Epithelial cell of prostate (primary cell): ENCODE results near the gene TNFAIP8.

Experiments used
- DNase-seq: peaks from one replicate; pipeline ENCODE4 v3.0.0-alpha.2; 2011; ENCODE audit warnings: low read depth, low spot score
- H3K27ac ChIP-seq: fragments of 450-650 bp; 2 replicates; pipeline ENCODE4 v1.5.1; 2017; ENCODE audit warnings: mild to moderate bottlenecking

TNFAIP8 gene

DNA sequence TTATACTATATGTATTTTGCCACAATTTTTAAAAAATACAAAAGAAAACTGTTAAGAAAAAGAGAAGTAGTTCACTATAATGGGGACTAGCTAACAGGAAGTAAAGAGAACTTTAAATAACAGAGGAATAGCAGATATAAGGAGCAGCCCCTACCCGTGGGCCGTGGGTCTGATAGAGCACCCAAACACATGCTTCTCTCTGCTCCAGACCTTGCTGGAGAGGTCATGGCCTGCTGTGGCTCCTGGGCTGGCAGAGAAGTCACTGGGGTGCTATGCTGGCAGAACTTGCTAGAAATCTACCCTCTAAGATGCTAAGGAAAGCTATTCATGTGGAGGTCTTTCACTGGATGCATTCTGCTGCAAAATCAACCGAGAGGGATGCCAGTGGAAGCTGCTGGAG lies 10.0 kb upstream of the TNFAIP8 start:
- H3K27ac ChIP-seq: no peak overlapping the region
- no peak for DNase-seq

DNA sequence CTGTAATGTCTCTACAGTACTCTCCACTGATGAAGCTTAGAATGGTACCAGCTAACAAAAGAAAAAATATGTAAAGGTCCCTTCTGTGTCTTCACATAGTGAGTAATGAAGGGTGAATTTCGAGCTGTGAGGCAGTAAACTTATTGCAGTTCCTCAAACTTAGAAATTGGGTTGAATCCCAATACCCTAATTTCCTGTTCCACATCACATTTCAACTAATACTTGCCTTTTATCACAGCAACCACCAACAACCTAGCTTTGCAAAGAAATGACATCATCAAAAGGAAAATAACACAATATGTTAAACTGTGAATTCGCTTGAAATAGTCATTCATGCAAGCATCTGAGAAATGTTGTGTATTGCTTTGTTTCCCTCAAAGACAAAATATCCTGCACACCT lies 9.4 kb upstream of the TNFAIP8 start:
- no peak overlapping the region for H3K27ac ChIP-seq
- no peak for DNase-seq

DNA sequence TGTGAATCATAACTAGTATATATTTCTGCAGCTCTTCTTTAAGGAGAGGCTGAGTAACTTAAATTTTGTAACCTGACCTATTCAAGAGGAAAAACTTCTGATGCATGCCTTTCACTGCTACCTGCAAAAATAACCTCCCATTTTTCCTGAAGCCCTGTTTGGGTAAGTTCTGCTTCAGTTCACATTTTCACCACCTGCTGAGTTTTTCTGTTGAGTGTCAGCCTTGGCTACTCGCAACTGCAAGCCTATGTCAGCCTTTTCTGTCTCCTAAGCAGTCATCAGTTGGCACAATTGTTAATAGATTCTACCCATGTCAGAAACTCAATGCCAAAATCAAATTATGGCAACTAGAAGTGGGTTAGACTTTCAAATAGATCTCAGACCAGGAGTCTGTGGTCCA lies 8.2 kb upstream of the TNFAIP8 start:
- no peak for DNase-seq
- no peak overlapping the region for H3K27ac ChIP-seq

DNA sequence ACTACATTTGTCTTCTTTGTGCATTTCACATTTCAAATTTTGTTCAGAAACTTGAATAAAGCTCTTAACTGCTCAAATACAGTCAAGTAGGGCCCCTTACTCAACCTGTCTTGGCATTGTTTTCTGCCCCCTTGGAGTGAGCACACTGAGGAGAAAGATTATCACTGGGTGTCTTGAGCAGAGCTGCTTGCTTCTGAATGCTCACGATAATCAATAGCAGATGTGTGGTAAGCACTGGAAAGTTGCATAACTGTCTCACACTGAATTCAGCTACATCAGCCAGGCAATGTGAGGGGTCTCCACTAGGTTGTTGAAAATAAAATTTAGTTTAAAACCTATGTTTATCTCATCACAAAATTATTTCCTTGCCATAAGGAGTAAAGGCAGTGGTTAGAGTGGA lies 7.8 kb upstream of the TNFAIP8 start:
- no peak overlapping the region for H3K27ac ChIP-seq
- DNase-seq: no peak

DNA sequence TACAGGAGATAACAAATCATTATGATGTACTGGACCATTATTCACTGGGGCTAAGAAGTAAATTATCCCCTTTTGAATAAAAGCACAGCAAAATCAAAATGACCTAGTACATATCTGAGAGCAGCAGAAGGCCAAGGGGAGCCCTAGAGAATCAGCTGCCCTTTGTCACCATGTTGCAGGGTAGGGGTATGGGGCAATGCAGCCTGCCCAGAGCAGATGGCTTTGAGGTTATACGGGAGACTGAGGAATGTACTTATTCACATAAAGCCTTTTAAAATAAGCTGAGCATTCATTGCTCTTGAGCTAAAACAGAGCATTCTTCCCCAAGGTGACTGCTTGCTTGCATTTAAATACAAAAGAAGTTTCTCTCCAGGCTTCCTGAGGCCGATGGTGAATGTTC lies 2.6 kb upstream of the TNFAIP8 start:
- no peak overlapping the region for H3K27ac ChIP-seq
- no peak for DNase-seq

DNA sequence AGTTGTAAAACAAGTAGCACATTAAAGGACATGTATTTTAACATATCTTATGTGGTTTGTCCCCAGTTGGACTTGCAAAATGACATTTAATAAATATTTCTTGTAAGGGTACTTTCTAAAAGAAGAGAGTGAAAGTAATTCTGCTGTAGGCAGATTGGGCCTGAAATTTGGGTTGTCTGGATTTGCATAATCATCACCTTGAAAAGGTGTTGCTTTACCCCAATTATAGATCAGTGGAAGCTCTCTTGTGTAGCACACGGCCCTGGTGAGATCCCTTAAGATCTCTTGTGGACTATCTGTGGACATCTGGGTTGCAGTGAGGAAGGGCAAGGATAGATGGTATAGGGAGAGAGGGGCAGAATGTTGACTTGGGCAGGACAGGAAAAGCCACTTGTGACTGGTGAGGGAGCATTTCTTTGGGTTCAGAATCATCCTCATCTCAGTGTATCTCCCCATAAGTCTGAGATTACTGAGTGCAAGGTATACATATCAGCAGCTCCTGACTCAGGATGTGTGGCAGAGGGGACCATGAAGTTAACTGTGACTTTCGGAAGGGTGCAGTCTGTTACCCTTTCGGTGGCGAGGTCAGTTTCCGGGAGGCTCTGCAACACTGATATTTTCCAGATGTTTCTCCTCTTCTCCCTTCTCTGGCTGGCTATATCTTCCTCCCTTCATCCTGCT lies 2.0 kb upstream of the TNFAIP8 start:
- DNase-seq: no peak
- no peak overlapping the region for H3K27ac ChIP-seq

DNA sequence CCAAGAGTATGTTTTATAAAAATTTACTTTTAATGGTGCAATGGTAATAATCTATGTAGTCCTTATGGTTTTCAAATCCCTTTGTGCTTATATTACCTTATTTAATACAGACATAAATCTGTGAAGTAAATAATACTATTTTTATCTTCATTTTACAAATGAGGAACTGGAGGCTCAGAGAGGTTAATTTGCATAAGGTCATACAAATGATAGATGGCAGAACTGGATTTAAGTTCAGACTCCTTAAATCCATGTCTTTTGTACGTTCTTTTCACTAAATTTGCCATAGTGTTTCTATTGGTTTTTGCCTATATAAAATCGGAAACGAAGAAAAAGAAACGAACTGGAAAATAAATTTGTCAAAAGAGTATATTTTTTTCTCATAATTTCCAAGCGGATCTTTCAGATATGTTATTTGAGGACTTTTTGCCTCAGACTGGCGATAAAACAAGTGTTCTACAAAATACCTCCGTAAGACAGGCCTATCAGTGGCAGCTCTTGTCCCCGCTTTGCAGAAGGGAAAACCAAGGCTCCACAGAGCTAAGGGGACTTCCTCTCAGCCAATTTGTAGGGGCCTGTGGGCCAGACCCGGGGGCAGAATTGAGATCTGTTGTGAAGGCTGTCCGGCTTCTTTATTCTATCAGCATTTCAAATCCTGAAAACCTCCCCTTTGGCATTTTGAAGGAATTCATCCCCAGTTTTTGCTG lies 1.1 kb upstream of the TNFAIP8 start:
- H3K27ac ChIP-seq: peak overlapping the region; percentile 18
- no peak for DNase-seq

DNA sequence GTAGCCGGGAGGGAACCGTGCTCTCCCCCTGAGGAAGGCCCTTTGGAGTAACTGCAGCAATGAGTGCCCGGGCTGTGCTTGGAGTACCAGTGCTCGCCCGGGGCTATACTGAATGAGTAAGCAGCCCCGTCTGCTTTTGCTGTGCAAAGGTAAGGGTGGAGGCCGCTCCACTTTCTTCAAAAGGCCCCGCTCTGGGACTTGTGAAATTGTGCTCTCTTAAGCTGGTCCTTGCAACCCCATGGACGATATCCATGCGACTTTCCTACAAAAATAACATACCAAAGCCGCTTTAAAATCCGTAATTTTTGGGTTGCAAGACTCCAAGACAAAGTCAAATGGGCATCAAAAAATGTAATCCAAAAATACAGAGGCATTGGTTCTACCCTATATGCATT lies 578 bp upstream of the TNFAIP8 start:
- DNase-seq: no peak
- peak overlapping the region; percentile 18 for H3K27ac ChIP-seq

DNA sequence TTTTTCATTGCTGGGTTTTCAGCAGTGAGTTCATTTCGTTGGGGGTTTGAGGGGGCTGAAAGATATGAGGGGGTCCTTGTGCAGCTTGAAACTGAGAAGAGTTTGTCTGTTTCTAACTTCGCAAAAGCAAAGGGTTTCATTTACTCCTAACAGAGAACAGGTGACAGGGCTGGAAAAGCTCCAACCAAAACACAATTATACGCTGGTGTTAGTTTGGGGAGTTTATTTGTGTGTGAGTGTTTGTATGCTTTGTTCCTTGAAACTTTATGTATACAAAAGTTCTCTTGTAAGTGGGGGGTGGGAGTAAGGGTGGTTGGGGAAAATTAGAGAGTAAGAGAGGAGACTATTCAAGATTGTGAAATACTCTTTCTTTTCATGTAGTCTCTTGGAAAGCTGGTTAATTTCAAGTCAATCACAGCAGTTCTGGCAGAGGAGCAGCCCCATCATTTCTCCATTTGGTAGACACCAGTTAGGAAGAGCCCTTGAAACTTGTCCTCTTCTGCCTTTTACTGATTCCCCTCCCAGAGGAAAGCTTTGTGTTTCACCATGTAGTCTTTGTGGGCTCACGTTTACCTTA lies 881 bp downstream of the TNFAIP8 start:
- DNase-seq: no peak
- no peak overlapping the region for H3K27ac ChIP-seq

DNA sequence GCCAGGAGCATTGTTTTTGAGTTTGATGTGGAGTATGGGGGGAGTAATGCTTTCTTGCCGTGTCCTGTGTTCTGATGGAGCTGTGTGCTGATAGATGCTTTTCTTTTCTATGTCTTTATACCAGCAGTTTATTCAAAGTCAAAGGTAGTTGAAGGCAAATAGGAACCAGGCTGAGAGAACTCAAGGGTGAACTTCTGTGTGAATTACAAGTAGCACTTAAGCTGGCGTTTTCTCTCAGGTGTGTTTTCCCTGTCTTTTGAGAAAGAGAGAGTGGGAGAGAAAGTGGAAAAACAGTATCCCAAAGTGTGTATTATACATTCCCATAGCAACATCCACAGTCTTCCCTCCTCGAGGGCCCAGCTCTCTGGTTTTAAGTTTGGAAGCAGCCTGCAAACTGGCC lies 1.5 kb downstream of the TNFAIP8 start:
- no peak for DNase-seq
- H3K27ac ChIP-seq: no peak overlapping the region

DNA sequence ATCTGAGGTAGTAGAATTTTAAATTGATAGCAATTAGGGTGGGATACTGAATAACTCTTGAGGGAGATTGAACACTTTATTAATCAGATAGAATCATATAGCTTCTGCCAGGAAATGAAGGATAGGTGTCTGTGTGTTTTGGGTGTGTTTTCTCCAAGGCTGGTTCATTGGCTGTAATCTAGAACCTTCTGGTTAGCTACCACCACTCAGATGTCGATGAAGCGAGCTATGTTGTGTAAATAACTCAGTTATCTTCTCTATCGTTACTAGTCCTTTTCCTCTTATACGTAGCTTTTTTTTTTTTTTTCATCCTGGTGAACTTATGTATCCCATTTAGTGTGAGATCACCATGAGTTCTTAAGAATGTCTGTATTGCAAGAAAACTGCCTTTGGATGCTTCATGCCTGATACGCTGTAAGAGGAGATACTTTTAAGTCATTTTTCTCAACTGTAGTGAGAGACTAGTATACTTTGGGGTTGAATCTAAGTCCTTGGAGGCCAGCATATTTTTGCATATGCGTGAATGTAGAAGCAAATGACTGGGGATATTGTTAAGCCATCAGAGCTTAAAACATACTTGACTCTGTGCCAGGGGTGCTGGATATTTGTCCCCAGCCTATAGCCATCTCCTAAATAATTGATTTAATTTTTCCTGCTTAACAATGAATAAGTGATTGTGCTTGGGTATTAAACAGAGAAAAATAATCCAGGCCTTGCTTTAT lies 2.1 kb downstream of the TNFAIP8 start:
- H3K27ac ChIP-seq: no peak overlapping the region
- no peak for DNase-seq

DNA sequence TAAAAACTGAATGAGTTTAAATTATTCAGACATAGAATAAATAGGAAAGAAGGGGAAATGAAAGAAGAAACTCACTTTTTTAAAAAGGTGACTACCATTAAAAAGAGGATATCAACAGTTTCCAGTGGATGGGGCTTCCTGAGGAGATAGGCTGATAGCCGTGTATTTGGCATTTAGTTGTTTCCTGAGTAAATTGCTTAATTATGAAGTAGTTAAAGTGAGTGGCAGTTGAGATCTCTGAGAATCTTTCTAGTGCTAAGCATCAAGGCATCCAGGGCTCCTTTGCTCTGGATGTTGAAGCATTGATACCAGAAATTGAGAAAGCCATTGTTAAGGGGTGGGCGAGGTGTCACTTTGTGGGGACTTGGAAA lies 2.7 kb downstream of the TNFAIP8 start:
- no peak overlapping the region for H3K27ac ChIP-seq
- DNase-seq: no peak

DNA sequence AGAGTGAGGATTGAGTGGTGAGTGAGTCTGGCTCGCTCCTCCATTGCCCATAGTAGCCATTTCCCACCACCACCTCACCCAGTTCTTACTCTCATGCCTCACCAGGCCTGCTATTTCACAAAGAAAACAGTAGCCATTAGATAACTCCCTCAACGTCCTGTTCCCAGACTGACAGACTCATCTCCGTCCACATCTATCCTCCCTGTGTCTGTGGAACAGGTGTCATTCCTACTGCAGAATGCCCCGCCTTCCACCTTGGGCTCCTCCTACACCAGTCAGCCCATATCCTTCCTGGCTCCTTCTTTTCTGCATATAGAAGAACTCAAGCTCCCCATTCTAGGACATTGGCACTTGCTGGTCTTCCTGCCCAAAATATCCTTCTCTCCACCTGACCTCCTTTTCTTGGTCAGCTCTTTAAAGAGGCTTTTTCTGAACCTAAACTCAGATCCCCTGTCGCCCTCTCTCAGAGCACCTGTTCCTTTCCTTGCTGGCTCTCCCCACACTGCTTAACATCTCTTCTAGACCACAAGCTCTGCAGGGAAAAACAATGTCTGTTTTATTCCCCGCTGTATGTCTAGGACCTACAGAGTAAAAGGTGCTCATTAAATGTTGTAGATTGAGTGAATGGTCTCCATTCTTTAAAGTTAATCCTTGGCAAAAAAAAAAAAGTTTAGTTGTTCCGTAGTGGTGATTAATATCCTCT lies 3.2 kb downstream of the TNFAIP8 start:
- DNase-seq: no peak
- peak overlapping the region; percentile 84 for H3K27ac ChIP-seq

DNA sequence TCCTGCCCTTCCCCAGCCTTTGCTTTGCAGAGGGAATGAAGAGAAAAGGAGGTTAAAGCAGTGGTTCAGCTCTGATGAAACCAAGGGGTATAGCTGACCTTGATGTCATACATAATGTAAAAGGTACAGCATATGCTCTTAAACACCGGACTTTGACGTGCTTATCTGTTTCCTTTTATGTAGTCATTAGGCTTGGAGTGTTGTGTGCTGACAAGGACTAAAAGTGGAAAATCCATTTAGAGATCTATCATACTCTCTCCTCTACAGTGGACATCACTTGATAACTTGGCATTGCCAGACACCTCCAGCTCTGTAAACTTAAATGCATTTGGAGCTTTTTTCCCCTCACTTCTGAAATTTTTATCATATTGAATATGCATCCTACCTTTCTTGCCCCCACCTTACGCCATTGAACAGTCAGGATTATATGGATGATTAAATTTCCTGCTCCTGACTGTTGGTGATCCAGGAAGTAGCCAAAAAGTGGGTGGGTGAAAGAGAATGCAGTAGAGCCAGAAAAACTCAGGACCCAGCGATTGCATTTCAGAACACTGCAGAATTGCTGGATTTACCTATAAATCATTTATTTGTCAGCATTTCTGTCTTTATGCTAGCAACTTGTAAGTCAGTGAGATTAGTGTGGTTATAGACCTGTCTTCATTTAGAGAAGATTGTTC lies 4.1 kb downstream of the TNFAIP8 start:
- H3K27ac ChIP-seq: peak overlapping the region; percentile 84
- no peak for DNase-seq

DNA sequence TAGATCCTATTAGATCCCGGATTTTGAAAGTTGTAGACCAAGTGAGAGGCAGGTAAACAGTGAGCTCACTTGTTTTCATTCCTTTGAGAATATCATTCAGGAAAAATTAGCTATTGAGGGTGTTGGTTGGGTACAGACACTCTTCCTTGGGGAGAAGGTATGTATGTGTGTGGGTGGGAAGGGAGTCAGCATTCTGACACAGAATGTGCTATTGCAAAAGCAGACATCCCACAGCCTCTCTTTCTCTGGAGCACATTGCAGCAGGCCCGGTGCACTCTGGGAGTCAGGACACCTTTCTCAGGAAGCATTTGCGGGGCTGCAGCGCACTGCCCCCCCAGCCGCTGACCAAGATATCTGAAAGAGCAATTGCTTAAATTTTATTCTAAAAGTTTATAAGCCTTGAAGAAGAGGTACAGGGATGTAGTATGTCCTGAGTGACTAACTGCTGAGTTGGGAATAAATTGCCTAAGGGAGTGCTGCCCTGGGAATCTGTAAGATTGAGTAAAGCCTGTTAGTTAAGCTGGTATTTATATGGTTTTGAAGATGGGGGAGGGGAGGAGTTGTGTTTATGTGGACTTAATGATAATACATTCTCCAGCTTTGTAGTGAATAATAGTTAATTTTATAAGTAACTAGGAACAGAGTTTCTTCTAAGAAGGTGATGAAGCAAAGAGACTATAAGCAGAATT lies 5.2 kb downstream of the TNFAIP8 start:
- DNase-seq: peak; percentile 66
- peak overlapping the region; percentile 84 for H3K27ac ChIP-seq

DNA sequence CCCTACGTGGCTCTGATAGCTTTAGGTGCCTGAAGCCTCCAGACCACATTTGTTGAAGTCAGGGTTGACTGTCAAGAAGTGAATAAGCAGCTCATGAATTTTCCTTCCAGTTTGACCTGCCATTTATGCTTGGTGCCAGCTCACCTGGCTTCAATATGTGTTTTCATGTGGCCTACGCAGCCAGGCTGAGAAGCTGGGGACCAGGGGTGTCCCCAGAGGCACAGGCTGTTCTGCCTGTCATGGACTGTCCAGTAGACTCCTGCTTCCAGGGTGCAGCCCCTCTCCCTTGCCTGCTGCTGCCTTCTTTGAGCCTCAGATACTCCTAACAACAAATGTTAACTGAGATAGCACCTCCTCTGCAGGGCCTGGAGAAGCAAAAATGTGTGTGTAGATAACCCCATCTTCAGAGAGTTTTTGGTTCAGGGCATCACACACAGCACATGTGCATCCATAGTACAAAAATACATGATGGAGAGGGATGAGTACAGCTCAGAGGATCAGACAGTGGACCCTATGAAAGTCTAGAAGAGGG lies 5.8 kb downstream of the TNFAIP8 start:
- peak overlapping the region; percentile 84 for H3K27ac ChIP-seq
- no peak for DNase-seq

DNA sequence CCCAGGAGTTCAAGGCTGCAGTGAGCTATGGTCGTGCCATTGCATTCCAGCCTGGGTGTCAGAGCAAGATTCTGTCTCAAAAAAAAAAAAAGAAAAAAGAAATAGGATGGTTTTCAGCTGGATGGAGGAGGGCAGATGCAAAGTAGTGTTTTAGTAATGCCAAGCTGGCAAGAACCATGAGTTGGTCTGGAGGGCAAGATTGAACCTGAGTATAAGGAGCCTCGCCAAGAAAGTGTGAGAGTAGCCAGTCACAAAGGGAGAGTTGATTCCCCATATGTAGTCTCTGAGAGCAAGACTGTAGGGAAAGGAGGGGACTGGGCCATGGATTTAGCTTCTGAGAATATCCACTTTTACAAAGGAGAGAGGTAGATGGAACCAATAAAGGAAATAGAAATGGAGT lies 6.9 kb downstream of the TNFAIP8 start:
- no peak overlapping the region for H3K27ac ChIP-seq
- DNase-seq: no peak

DNA sequence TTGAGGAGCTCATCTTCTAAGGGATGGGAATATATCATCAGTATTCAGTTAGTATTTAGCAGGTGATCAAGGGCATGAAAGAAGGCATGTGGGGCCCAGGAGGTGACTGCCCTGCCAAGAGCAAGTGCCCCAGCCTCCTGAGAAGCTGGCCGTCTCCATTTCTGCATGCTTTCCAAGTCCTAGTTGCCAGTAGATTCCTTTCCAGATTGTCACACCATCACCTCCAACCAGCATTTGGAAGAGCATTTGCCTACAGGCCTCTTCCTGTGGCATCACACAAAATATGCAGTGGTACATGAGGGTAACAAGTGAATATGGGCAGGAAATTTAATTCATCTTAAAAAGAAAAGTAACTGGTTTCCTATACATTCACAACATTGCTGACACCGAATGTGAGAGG lies 7.5 kb downstream of the TNFAIP8 start:
- H3K27ac ChIP-seq: no peak overlapping the region
- no peak for DNase-seq

DNA sequence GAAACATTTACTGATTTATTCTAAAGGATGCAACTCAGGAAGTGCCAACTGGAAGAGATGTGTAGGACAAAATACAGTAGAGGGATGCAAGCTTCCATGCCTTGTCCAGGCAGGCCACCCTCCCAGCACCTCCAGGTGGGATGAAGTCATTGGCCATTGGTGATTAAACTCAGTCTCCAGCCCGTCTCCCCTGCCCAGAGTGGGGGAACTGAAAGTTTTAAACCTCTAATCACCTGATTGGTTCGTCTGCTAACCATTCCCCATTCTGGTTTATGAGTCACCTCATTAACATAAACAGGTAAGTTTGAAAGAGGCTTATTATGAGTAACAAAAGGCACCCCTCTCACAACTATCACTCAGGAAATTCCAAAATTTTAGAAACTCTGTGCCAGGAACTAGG lies 8.1 kb downstream of the TNFAIP8 start:
- H3K27ac ChIP-seq: peak overlapping the region; percentile 68
- no peak for DNase-seq
